Neural progenitor cell (in vitro differentiated cells): ENCODE measurements around the gene ARV1.

Source experiments
- EZH2 ChIP-seq: fragments of 200-600 bp; sonication (generic); IDR thresholded peaks from 2 replicates; pipeline ENCODE4 v1.6.1; 2017; ENCODE audit warnings: antibody characterized with exemption, mild to moderate bottlenecking, moderate library complexity
- TF ChIP-seq, protein P1 (sequence below): fragments of 200-600 bp; sonication (generic); IDR thresholded peaks from 2 replicates; pipeline ENCODE4 v1.5.1; 2017; ENCODE audit warnings: antibody characterized with exemption, mild to moderate bottlenecking

DNA sequence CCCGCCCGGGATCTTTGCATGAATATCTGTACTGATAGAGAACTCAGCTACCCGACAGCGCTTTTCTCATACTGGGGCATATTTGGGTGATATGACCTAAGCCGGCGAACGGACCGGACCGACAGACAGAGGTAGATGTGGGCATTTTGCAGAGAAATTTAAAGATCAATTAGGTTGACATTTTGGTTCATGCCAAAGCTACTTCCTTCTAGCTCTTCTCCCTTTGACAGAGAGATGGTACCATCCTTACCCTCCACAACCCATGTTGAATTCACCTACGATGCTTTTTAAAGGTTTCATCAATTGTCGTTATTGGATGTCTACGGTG, 459 bp downstream of the ARV1 start:
- TF ChIP-seq, protein P1, sequence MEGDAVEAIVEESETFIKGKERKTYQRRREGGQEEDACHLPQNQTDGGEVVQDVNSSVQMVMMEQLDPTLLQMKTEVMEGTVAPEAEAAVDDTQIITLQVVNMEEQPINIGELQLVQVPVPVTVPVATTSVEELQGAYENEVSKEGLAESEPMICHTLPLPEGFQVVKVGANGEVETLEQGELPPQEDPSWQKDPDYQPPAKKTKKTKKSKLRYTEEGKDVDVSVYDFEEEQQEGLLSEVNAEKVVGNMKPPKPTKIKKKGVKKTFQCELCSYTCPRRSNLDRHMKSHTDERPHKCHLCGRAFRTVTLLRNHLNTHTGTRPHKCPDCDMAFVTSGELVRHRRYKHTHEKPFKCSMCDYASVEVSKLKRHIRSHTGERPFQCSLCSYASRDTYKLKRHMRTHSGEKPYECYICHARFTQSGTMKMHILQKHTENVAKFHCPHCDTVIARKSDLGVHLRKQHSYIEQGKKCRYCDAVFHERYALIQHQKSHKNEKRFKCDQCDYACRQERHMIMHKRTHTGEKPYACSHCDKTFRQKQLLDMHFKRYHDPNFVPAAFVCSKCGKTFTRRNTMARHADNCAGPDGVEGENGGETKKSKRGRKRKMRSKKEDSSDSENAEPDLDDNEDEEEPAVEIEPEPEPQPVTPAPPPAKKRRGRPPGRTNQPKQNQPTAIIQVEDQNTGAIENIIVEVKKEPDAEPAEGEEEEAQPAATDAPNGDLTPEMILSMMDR: no peak
- TF ChIP-seq EZH2: peak; percentile 41
